H1 (cell line): Measurements from ENCODE around the gene ELOF1. TPM values are rescaled to one million over a fixed set of nuclear protein-coding genes. Genes with fewer than 3 reads are reported as not detected.
A peak's percentile ranks its signal among the peaks of the same experiment; 100 is the strongest.

ENCODE experiments used
- ASH2L ChIP-seq: fragments of 200-600, 300-600 bp; sonication (generic); IDR thresholded peaks from one replicate; pipeline ENCODE4 v1.7.1; 2017; ENCODE audit warnings: low read length
- CHD2 ChIP-seq: IDR thresholded peaks from 2 replicates; pipeline ENCODE4 v1.6.1; 2012; ENCODE audit warnings: low read length, improper control_type of control experiment
- CTBP2 ChIP-seq: IDR thresholded peaks from 2 replicates; pipeline ENCODE4 v1.7.0; 2011; ENCODE audit warnings: borderline replicate concordance, mild to moderate bottlenecking, moderate library complexity, mixed read lengths, low read length; ENCODE audit not compliant: insufficient read depth, insufficient read length
- EZH2 ChIP-seq: fragments of 200-600 bp; sonication (generic); IDR thresholded peaks from 2 replicates; pipeline ENCODE4 v1.7.1; 2012; ENCODE audit warnings: low read depth, mild to moderate bottlenecking, moderate library complexity, low read length, inconsistent platforms; ENCODE audit not compliant: severe bottlenecking
- HDAC2 ChIP-seq, 2 experiments: fragments of 300-600 bp in 1 of 2; sonication (generic) in 1 of 2; IDR thresholded peaks; 2 replicates each; pipeline ENCODE4 v1.6.1; 2011 to 2012; ENCODE audit warnings: low read depth in 2 of 2, low read length in 2 of 2, mild to moderate bottlenecking in 2 of 2, moderate library complexity in 2 of 2, borderline replicate concordance in 1 of 2, inconsistent platforms in 1 of 2
- KDM4A ChIP-seq: IDR thresholded peaks from one replicate; pipeline ENCODE4 v1.7.1; 2012; ENCODE audit warnings: low read depth, mild to moderate bottlenecking, moderate library complexity, low read length, inconsistent platforms; ENCODE audit not compliant: severe bottlenecking
- KDM5A ChIP-seq: fragments of 200-600 bp; IDR thresholded peaks from 2 replicates; pipeline ENCODE4 v1.7.1; 2012; ENCODE audit warnings: mild to moderate bottlenecking, low read length, inconsistent platforms, mixed read lengths
- MAFK ChIP-seq: IDR thresholded peaks from 2 replicates; pipeline ENCODE4 v1.6.1; 2012; ENCODE audit warnings: low read depth, mild to moderate bottlenecking, improper control_type of control experiment, low read length
- POLR2A ChIP-seq, 2 experiments: IDR thresholded peaks; 1 replicate in 1 of 2; 2 replicates in 1 of 2; pipeline ENCODE4 v1.6.1; 2011; ENCODE audit warnings: low read depth in 2 of 2, low read length in 2 of 2, mild to moderate bottlenecking in 2 of 2; ENCODE audit errors: control extremely low read depth in 1 of 2
- POLR2AphosphoS5 ChIP-seq: IDR thresholded peaks from 2 replicates; pipeline ENCODE4 v1.6.1; 2011; ENCODE audit warnings: low read depth, low read length
- RAD21 ChIP-seq, 2 experiments: IDR thresholded peaks in 1 of 2; conservative IDR thresholded peaks in 1 of 2; 2 replicates each; pipeline ENCODE4 v1.6.1; 2011; ENCODE audit warnings: low read depth in 2 of 2, low read length in 2 of 2, improper control_type of control experiment in 1 of 2, inconsistent platforms in 1 of 2, mild to moderate bottlenecking in 1 of 2, moderate library complexity in 1 of 2
- RNF2 ChIP-seq: fragments of 200-900, 300-1000 bp; sonication (generic); IDR thresholded peaks from 2 replicates; pipeline ENCODE4 v1.7.1; 2016; ENCODE audit warnings: borderline replicate concordance, low read depth, mild to moderate bottlenecking, antibody characterized with exemption, low read length; ENCODE audit not compliant: poor library complexity, severe bottlenecking; ENCODE audit errors: missing control alignments
- SAP30 ChIP-seq: fragments of 300-600 bp; sonication (generic); IDR thresholded peaks from 2 replicates; pipeline ENCODE4 v1.7.1; 2012; ENCODE audit warnings: low read length, moderate library complexity, mild to moderate bottlenecking, inconsistent platforms; ENCODE audit not compliant: insufficient read depth, insufficient replicate concordance
- SIX5 ChIP-seq: IDR thresholded peaks from 2 replicates; pipeline ENCODE4 v1.6.1; 2011; ENCODE audit warnings: mild to moderate bottlenecking, low read depth, low read length
- SP2 ChIP-seq: IDR thresholded peaks from 2 replicates; pipeline ENCODE4 v1.6.1; 2012; ENCODE audit warnings: mild to moderate bottlenecking, low read length, inconsistent platforms
- SUZ12 ChIP-seq: fragments of 200-600 bp; sonication (generic); IDR thresholded peaks from 2 replicates; pipeline ENCODE4 v1.6.1; 2012; ENCODE audit warnings: mild to moderate bottlenecking, inconsistent platforms, low read length, moderate library complexity, mixed read lengths
- TAF1 ChIP-seq: IDR thresholded peaks from 2 replicates; pipeline ENCODE4 v1.6.1; 2011; ENCODE audit warnings: mild to moderate bottlenecking, low read depth, low read length
- TCF12 ChIP-seq: IDR thresholded peaks from 2 replicates; pipeline ENCODE4 v1.6.1; 2011; ENCODE audit warnings: low read depth, mild to moderate bottlenecking, low read length
- polyA plus RNA-seq, 7 experiments: library from polyadenylated mRNA; depleted of rRNA in 3 of 7; stranded (reverse) in 5 of 7; unstranded in 2 of 7; fragments of >200 nt in 5 of 7; fragments of 200-250 nt in 2 of 7; gene quantifications; 1 replicate in 5 of 7; 2 replicates in 1 of 7; 4 replicates in 1 of 7; pipeline versions ENCODE4 v1.2.1 to v1.2.3, GENCODE V29; 2011 to 2013; ENCODE audit warnings: missing spikeins in 2 of 7, mixed read lengths in 2 of 7
- total RNA-seq: library from RNA; stranded (reverse); fragmentation: NEBNext Ultra II Directional; extraction: Animal tissue kit (Norgen Biotek cat#: 25700); gene quantifications from 2 replicates; pipeline ENCODE4 v1.2.1, GENCODE V29; 2021
- TF ChIP-seq, protein P1 (sequence below), 3 experiments: IDR thresholded peaks; 1 replicate in 2 of 3; 2 replicates in 1 of 3; pipeline versions ENCODE4 v1.5.1 to v1.6.1; 2011; ENCODE audit warnings: low read length in 3 of 3, mild to moderate bottlenecking in 3 of 3, inconsistent platforms in 2 of 3, low read depth in 1 of 3, moderate library complexity in 1 of 3; ENCODE audit not compliant: insufficient read depth in 1 of 3; ENCODE audit errors: control extremely low read depth in 1 of 3
- TF ChIP-seq, protein P2 (sequence below): IDR thresholded peaks from 2 replicates; pipeline ENCODE4 v1.6.1; 2012; ENCODE audit warnings: inconsistent platforms
- TF ChIP-seq, protein P3 (sequence below): IDR thresholded peaks from 2 replicates; pipeline ENCODE4 v1.6.1; 2011; ENCODE audit warnings: low read length, improper control_type of control experiment

The ELOF1 gene
- total and polyA plus RNA-seq, 2 of the 8 experiments (the other 6 are each of a cell fraction or from before 2014, with no cell fraction given), result 84.2 to 101 TPM

DNA sequence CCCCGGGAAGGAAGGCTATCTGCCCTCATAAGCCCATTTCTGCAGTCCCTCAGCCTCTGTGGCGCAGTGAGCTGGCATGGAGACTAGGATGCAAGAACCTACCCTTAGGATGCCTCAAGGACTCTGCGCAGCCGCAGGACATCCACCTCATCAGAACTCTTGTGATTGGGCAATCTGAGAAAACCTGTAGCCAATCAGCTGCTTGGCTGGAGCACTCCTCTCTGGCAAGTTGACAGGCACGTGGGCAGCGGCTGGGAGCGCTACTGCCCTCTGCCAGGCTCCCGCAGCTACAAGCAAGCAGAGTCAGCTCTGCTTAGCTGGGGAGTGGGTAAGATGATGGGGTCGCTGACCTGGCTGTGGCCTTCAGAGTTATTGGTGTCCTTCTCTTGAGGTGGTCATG, 28.6 kb downstream of the ELOF1 start (continued):
- peak; percentile 33 to 39; a peak in 3 of 4 replicates for TF ChIP-seq RAD21 (IDR thresholded peaks at IDR 0.05 in 1 of 2, conservative IDR thresholded peaks at IDR 0.05 in 1 of 2; ENCODE audit: low read depth in 2 of 2, low read length in 2 of 2)
- TF ChIP-seq MAFK, result no peak
- TF ChIP-seq POLR2AphosphoS5, result no peak
- no peak for TF ChIP-seq SIX5
- TF ChIP-seq CTBP2, result no peak
- no peak for TF ChIP-seq EZH2
- TF ChIP-seq SAP30, result peak; percentile 93
- no peak; the same call in 1 of the 2 replicates for TF ChIP-seq TAF1
- TF ChIP-seq HDAC2 (IDR thresholded peaks at IDR 0.05; ENCODE audit: borderline replicate concordance in 1 of 2, low read depth in 2 of 2, low read length in 2 of 2), result peak in 1 of 2 experiments; percentile 89; a peak in 1 of 4 replicates
- no peak for TF ChIP-seq KDM5A
- no peak for TF ChIP-seq POLR2A (IDR thresholded peaks at IDR 0.05; ENCODE audit: control extremely low read depth in 1 of 2, low read depth in 2 of 2, low read length in 2 of 2)
- TF ChIP-seq ASH2L, result no peak
- TF ChIP-seq, protein P1, sequence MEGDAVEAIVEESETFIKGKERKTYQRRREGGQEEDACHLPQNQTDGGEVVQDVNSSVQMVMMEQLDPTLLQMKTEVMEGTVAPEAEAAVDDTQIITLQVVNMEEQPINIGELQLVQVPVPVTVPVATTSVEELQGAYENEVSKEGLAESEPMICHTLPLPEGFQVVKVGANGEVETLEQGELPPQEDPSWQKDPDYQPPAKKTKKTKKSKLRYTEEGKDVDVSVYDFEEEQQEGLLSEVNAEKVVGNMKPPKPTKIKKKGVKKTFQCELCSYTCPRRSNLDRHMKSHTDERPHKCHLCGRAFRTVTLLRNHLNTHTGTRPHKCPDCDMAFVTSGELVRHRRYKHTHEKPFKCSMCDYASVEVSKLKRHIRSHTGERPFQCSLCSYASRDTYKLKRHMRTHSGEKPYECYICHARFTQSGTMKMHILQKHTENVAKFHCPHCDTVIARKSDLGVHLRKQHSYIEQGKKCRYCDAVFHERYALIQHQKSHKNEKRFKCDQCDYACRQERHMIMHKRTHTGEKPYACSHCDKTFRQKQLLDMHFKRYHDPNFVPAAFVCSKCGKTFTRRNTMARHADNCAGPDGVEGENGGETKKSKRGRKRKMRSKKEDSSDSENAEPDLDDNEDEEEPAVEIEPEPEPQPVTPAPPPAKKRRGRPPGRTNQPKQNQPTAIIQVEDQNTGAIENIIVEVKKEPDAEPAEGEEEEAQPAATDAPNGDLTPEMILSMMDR (IDR thresholded peaks at IDR 0.05; ENCODE audit: control extremely low read depth in 1 of 3, insufficient read depth in 1 of 3, low read depth in 1 of 3, low read length in 3 of 3), result peak; percentile 61 to 68 (median 68)
- TF ChIP-seq SUZ12, result no peak
- peak; percentile 59; the same call in 1 of the 2 replicates for TF ChIP-seq CHD2
- TF ChIP-seq, protein P2, sequence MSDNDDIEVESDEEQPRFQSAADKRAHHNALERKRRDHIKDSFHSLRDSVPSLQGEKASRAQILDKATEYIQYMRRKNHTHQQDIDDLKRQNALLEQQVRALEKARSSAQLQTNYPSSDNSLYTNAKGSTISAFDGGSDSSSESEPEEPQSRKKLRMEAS, result peak; percentile 100
- no peak for TF ChIP-seq TCF12
- no peak for TF ChIP-seq RNF2
- TF ChIP-seq, protein P3, sequence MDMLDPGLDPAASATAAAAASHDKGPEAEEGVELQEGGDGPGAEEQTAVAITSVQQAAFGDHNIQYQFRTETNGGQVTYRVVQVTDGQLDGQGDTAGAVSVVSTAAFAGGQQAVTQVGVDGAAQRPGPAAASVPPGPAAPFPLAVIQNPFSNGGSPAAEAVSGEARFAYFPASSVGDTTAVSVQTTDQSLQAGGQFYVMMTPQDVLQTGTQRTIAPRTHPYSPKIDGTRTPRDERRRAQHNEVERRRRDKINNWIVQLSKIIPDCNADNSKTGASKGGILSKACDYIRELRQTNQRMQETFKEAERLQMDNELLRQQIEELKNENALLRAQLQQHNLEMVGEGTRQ, result peak; percentile 66
- no peak for TF ChIP-seq SP2
- TF ChIP-seq KDM4A, result no peak
